ENCODE data around the gene MLST8. TPM values are rescaled to one million over a fixed set of nuclear protein-coding genes. Genes with fewer than 3 reads are reported as not detected.

The MLST8 gene
- total and polyA plus RNA-seq, 2 donors, result 20.3 to 34.6 TPM

- peaks cover 0 to 4% of the 10 kb centered on the region in 2 donors for H3K4me1 ChIP-seq (ENCODE audit: control insufficient read depth in 2 of 2, insufficient read depth in 2 of 2, low read length in 2 of 2)
- WGBS, result 97% methylated on average over 18 of the region's 18 CpGs
- DNase-seq (ENCODE audit: low read depth in 6 of 9, low spot score in 9 of 9), result no peak
- no peak overlapping the region for H3K4me3 ChIP-seq (ENCODE audit: low read length in 2 of 2)
- peaks cover 30 to 41% of the 10 kb centered on the region in 2 donors for H3K27me3 ChIP-seq (ENCODE audit: control insufficient read depth in 2 of 2, insufficient read depth in 1 of 2, low read length in 1 of 2)
- H3K36me3 ChIP-seq (ENCODE audit: control insufficient read depth in 2 of 2, insufficient read depth in 2 of 2, low read length in 1 of 2), result peaks cover 59 to 65% of the 10 kb centered on the region in 2 donors
- H3K9me3 ChIP-seq (ENCODE audit: control insufficient read depth in 2 of 2, insufficient read depth in 1 of 2, low read length in 1 of 2), result no peaks in the 10 kb centered on the region
- no peak overlapping the region for H3K27ac ChIP-seq (ENCODE audit: low read depth in 1 of 2, low read length in 1 of 2)
These were observed 29.5 kb downstream of the MLST8 start for GRCh38 chr16:2234813-2235170.

GRCh38 chr16:2235234-2235651, 30.0 kb downstream of the MLST8 start:
- DNase-seq (ENCODE audit: low read depth in 6 of 9, low spot score in 9 of 9), result no peak
- no peak overlapping the region for H3K4me3 ChIP-seq (ENCODE audit: low read length in 2 of 2)
- no peaks in the 10 kb centered on the region for H3K9me3 ChIP-seq (ENCODE audit: control insufficient read depth in 2 of 2, insufficient read depth in 1 of 2, low read length in 1 of 2)
- H3K4me1 ChIP-seq (ENCODE audit: control insufficient read depth in 2 of 2, insufficient read depth in 2 of 2, low read length in 2 of 2), result peaks cover 0 to 4% of the 10 kb centered on the region in 2 donors
- peaks cover 58 to 63% of the 10 kb centered on the region in 2 donors for H3K36me3 ChIP-seq (ENCODE audit: control insufficient read depth in 2 of 2, insufficient read depth in 2 of 2, low read length in 1 of 2)
- 97% methylated on average over 28 of the region's 28 CpGs for WGBS
- no peak overlapping the region for H3K27ac ChIP-seq (ENCODE audit: low read depth in 1 of 2, low read length in 1 of 2)
- H3K27me3 ChIP-seq (ENCODE audit: control insufficient read depth in 2 of 2, insufficient read depth in 1 of 2, low read length in 1 of 2), result peaks cover 30 to 41% of the 10 kb centered on the region in 2 donors

- peaks cover 30 to 41% of the 10 kb centered on the region in 2 donors for H3K27me3 ChIP-seq (ENCODE audit: control insufficient read depth in 2 of 2, insufficient read depth in 1 of 2, low read length in 1 of 2)
- WGBS, result 94% methylated on average over 19 of the region's 19 CpGs
These were observed 30.6 kb downstream of the MLST8 start for GRCh38 chr16:2235695-2236336.

GRCh38 chr16:2236337-2237101, 31.3 kb downstream of the MLST8 start, which contains the start of gene DNASE1L2:
Gene DNASE1L2, plus strand, starts transcription at chr16:2236444. Its CDS starts 373 bp downstream, at chr16:2236817.
- H3K27ac ChIP-seq (ENCODE audit: low read depth in 1 of 2, low read length in 1 of 2), result no peak within 1 kb of the TSS
- no peaks in the 10 kb centered on the region for H3K4me1 ChIP-seq (ENCODE audit: control insufficient read depth in 2 of 2, insufficient read depth in 2 of 2, low read length in 2 of 2)
- DNase-seq (ENCODE audit: low read depth in 6 of 9, low spot score in 9 of 9), result no peak
- H3K36me3 ChIP-seq (ENCODE audit: control insufficient read depth in 2 of 2, insufficient read depth in 2 of 2, low read length in 1 of 2), result peaks cover 45 to 53% of the 10 kb centered on the region in 2 donors
- H3K4me3 ChIP-seq (ENCODE audit: low read length in 2 of 2), result no peak within 1 kb of the TSS
- WGBS, result 23% methylated on average over 64 of the region's 64 CpGs
- peaks cover 30 to 41% of the 10 kb centered on the region in 2 donors for H3K27me3 ChIP-seq (ENCODE audit: control insufficient read depth in 2 of 2, insufficient read depth in 1 of 2, low read length in 1 of 2)
- no peaks in the 10 kb centered on the region for H3K9me3 ChIP-seq (ENCODE audit: control insufficient read depth in 2 of 2, insufficient read depth in 1 of 2, low read length in 1 of 2)

More at GRCh38 chr16:2235695-2236336, 30.6 kb downstream of the MLST8 start:
- H3K36me3 ChIP-seq (ENCODE audit: control insufficient read depth in 2 of 2, insufficient read depth in 2 of 2, low read length in 1 of 2), result peaks cover 52 to 60% of the 10 kb centered on the region in 2 donors
- no peak overlapping the region for H3K27ac ChIP-seq (ENCODE audit: low read depth in 1 of 2, low read length in 1 of 2)
- peaks cover 0 to 3% of the 10 kb centered on the region in 2 donors for H3K4me1 ChIP-seq (ENCODE audit: control insufficient read depth in 2 of 2, insufficient read depth in 2 of 2, low read length in 2 of 2)
- no peak for DNase-seq (ENCODE audit: low read depth in 6 of 9, low spot score in 9 of 9)
- H3K4me3 ChIP-seq (ENCODE audit: low read length in 2 of 2), result no peak overlapping the region
- H3K9me3 ChIP-seq (ENCODE audit: control insufficient read depth in 2 of 2, insufficient read depth in 1 of 2, low read length in 1 of 2), result no peaks in the 10 kb centered on the region

GRCh38 chr16:2237102-2237482, 31.8 kb downstream of the MLST8 start:
- Histone ChIP-seq H3K4me3 (ENCODE audit: low read length in 2 of 2) (no peak overlapping the region), H3K9me3 (ENCODE audit: control insufficient read depth in 2 of 2, insufficient read depth in 1 of 2, low read length in 1 of 2) (no peaks in the 10 kb centered on the region), H3K27me3 (ENCODE audit: control insufficient read depth in 2 of 2, insufficient read depth in 1 of 2, low read length in 1 of 2) (peaks cover 30 to 41% of the 10 kb centered on the region in 2 donors), H3K27ac (ENCODE audit: low read depth in 1 of 2, low read length in 1 of 2) (no peak overlapping the region), H3K36me3 (ENCODE audit: control insufficient read depth in 2 of 2, insufficient read depth in 2 of 2, low read length in 1 of 2) (peaks cover 39 to 47% of the 10 kb centered on the region in 2 donors), H3K4me1 (ENCODE audit: control insufficient read depth in 2 of 2, insufficient read depth in 2 of 2, low read length in 2 of 2) (no peaks in the 10 kb centered on the region)
- 13% methylated on average over 40 of the region's 40 CpGs for WGBS
- no peak for DNase-seq (ENCODE audit: low read depth in 6 of 9, low spot score in 9 of 9)

- WGBS, result 34% methylated on average over 65 of the region's 65 CpGs
- H3K9me3 ChIP-seq (ENCODE audit: control insufficient read depth in 2 of 2, insufficient read depth in 1 of 2, low read length in 1 of 2), result no peaks in the 10 kb centered on the region
- no peak overlapping the region for H3K27ac ChIP-seq (ENCODE audit: low read depth in 1 of 2, low read length in 1 of 2)
- DNase-seq (ENCODE audit: low read depth in 6 of 9, low spot score in 9 of 9), result no peak
- H3K4me3 ChIP-seq (ENCODE audit: low read length in 2 of 2), result no peak overlapping the region
- H3K36me3 ChIP-seq (ENCODE audit: control insufficient read depth in 2 of 2, insufficient read depth in 2 of 2, low read length in 1 of 2), result peaks cover 39 to 45% of the 10 kb centered on the region in 2 donors
- peaks cover 30 to 41% of the 10 kb centered on the region in 2 donors for H3K27me3 ChIP-seq (ENCODE audit: control insufficient read depth in 2 of 2, insufficient read depth in 1 of 2, low read length in 1 of 2)
- no peaks in the 10 kb centered on the region for H3K4me1 ChIP-seq (ENCODE audit: control insufficient read depth in 2 of 2, insufficient read depth in 2 of 2, low read length in 2 of 2)
These were observed 32.4 kb downstream of the MLST8 start for GRCh38 chr16:2237493-2238149.

- no peak overlapping the region for H3K4me3 ChIP-seq (ENCODE audit: low read length in 2 of 2)
- no peak for DNase-seq (ENCODE audit: low read depth in 6 of 9, low spot score in 9 of 9)
- H3K9me3 ChIP-seq (ENCODE audit: control insufficient read depth in 2 of 2, insufficient read depth in 1 of 2, low read length in 1 of 2), result no peaks in the 10 kb centered on the region
- peaks cover 30 to 41% of the 10 kb centered on the region in 2 donors for H3K27me3 ChIP-seq (ENCODE audit: control insufficient read depth in 2 of 2, insufficient read depth in 1 of 2, low read length in 1 of 2)
- WGBS, result 87% methylated on average over 18 of the region's 18 CpGs
- H3K36me3 ChIP-seq (ENCODE audit: control insufficient read depth in 2 of 2, insufficient read depth in 2 of 2, low read length in 1 of 2), result peaks cover 39 to 45% of the 10 kb centered on the region in 2 donors
- H3K27ac ChIP-seq (ENCODE audit: low read depth in 1 of 2, low read length in 1 of 2), result no peak overlapping the region
- no peaks in the 10 kb centered on the region for H3K4me1 ChIP-seq (ENCODE audit: control insufficient read depth in 2 of 2, insufficient read depth in 2 of 2, low read length in 2 of 2)
These were observed 33.0 kb downstream of the MLST8 start for GRCh38 chr16:2238150-2238837.

GRCh38 chr16:2238838-2239675, 33.8 kb downstream of the MLST8 start:
- 94% methylated on average over 15 of the region's 15 CpGs for WGBS
- H3K27ac ChIP-seq (ENCODE audit: low read depth in 1 of 2, low read length in 1 of 2), result no peak overlapping the region
- no peaks in the 10 kb centered on the region for H3K4me1 ChIP-seq (ENCODE audit: control insufficient read depth in 2 of 2, insufficient read depth in 2 of 2, low read length in 2 of 2)
- peaks cover 30 to 41% of the 10 kb centered on the region in 2 donors for H3K27me3 ChIP-seq (ENCODE audit: control insufficient read depth in 2 of 2, insufficient read depth in 1 of 2, low read length in 1 of 2)
- no peak overlapping the region for H3K4me3 ChIP-seq (ENCODE audit: low read length in 2 of 2)
- no peak for DNase-seq (ENCODE audit: low read depth in 6 of 9, low spot score in 9 of 9)
- H3K36me3 ChIP-seq (ENCODE audit: control insufficient read depth in 2 of 2, insufficient read depth in 2 of 2, low read length in 1 of 2), result peaks cover 39 to 45% of the 10 kb centered on the region in 2 donors
- H3K9me3 ChIP-seq (ENCODE audit: control insufficient read depth in 2 of 2, insufficient read depth in 1 of 2, low read length in 1 of 2), result no peaks in the 10 kb centered on the region
